CD4-positive, alpha-beta T cell treated with Interleukin-1 beta for 1 hour (primary cell): Measurements from ENCODE around the gene CRTC1.
"Not testable (repeated sequence)": the region's sequence is repeated elsewhere in the genome, so short reads cannot be mapped to it uniquely, and the experiment has no call there.

Experiments
- DNase-seq, 2 donors: peaks; one replicate each; pipeline ENCODE4 v3.0.0-alpha.2; 2020 to 2022

Gene CRTC1

GRCh38 chr19:18809149-18809868, 125.8 kb downstream of the CRTC1 start:
- DNase-seq = no peak

GRCh38 chr19:18811638-18812037, 128.2 kb downstream of the CRTC1 start:
- not testable (repeated sequence) for DNase-seq

GRCh38 chr19:18814063-18814462, 130.6 kb downstream of the CRTC1 start:
- no peak for DNase-seq

- DNase-seq = no peak
Observed at GRCh38 chr19:18815673-18816072, 132.2 kb downstream of the CRTC1 start.

- DNase-seq = not testable (repeated sequence)
Observed at GRCh38 chr19:18816645-18817044, 133.2 kb downstream of the CRTC1 start.

GRCh38 chr19:18817574-18817973, 134.1 kb downstream of the CRTC1 start:
- DNase-seq = no peak

- no peak for DNase-seq
Observed at GRCh38 chr19:18828786-18829185, 145.3 kb downstream of the CRTC1 start.

GRCh38 chr19:18830488-18830887, 147.0 kb downstream of the CRTC1 start:
- DNase-seq = no peak

GRCh38 chr19:18831524-18832305, 148.2 kb downstream of the CRTC1 start, which contains the start of gene UPF1:
TSS of gene UPF1 (plus strand) at chr19:18831959. CDS start at chr19:18832210, 251 bp downstream.
- DNase-seq = peak; percentile 96 to 97
